IMR-90 (cell line): ENCODE data around the gene FOSL2.

Experiments used
- CEBPB ChIP-seq: IDR thresholded peaks from 2 replicates; pipeline ENCODE4 v1.6.1; 2012; ENCODE audit warnings: low read depth, low read length, improper control_type of control experiment
- NFE2L2 ChIP-seq: fragments of 150-350 bp; IDR thresholded peaks from 2 replicates; pipeline ENCODE4 v1.6.1; 2016; ENCODE audit warnings: low read depth, mild to moderate bottlenecking, low read length
- RAD21 ChIP-seq: IDR thresholded peaks from 2 replicates; pipeline ENCODE4 v1.6.1; 2012; ENCODE audit warnings: low read length, improper control_type of control experiment
- TF ChIP-seq, protein P1 (sequence below): fragments of 150-350 bp; IDR thresholded peaks from 2 replicates; pipeline ENCODE4 v1.6.1; 2016; ENCODE audit warnings: low read depth, mild to moderate bottlenecking, low read length, moderate library complexity, borderline replicate concordance
- TF ChIP-seq, protein P2 (sequence below): conservative IDR thresholded peaks from 2 replicates; pipeline ENCODE4 v1.5.1; 2012; ENCODE audit warnings: mild to moderate bottlenecking, low read depth, low read length, improper control_type of control experiment

DNA sequence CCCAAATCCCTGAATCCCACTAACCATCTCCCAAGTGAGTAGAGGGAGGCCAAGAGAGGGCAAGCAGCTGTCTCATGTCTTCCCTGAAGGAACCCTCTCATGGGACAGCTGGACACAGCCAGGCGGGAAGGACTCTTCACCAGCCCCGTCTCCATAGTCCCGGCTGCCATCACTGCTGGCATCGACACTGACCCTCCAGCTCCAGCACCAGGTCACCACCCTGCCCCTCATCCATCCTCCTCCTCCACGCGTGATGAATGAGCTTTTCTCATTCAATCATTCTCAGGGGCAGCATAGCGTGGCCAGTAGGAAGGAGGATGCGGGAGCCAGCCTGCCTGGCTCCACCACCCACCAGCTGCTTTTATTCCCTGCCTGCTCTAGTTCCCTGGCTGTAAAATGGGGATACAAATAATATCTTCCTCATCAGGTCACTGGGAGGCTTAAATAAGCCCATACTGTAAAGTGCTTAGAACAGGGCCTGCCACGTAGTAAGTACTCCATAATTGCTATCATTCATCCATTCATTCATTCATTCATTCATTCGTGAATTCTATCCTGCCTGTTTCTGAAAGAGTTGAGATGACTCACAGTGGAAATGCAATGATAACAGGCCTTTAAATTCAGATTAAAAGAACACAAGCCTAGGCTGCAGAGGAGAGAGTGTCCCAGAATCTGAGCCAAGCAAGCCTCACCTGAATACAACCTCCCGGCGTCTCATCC, 30.5 kb upstream of the FOSL2 start:
- TF ChIP-seq, protein P1, sequence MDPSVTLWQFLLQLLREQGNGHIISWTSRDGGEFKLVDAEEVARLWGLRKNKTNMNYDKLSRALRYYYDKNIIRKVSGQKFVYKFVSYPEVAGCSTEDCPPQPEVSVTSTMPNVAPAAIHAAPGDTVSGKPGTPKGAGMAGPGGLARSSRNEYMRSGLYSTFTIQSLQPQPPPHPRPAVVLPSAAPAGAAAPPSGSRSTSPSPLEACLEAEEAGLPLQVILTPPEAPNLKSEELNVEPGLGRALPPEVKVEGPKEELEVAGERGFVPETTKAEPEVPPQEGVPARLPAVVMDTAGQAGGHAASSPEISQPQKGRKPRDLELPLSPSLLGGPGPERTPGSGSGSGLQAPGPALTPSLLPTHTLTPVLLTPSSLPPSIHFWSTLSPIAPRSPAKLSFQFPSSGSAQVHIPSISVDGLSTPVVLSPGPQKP = no peak
- TF ChIP-seq, protein P2, sequence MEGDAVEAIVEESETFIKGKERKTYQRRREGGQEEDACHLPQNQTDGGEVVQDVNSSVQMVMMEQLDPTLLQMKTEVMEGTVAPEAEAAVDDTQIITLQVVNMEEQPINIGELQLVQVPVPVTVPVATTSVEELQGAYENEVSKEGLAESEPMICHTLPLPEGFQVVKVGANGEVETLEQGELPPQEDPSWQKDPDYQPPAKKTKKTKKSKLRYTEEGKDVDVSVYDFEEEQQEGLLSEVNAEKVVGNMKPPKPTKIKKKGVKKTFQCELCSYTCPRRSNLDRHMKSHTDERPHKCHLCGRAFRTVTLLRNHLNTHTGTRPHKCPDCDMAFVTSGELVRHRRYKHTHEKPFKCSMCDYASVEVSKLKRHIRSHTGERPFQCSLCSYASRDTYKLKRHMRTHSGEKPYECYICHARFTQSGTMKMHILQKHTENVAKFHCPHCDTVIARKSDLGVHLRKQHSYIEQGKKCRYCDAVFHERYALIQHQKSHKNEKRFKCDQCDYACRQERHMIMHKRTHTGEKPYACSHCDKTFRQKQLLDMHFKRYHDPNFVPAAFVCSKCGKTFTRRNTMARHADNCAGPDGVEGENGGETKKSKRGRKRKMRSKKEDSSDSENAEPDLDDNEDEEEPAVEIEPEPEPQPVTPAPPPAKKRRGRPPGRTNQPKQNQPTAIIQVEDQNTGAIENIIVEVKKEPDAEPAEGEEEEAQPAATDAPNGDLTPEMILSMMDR = no peak
- no peak for TF ChIP-seq RAD21
- no peak for TF ChIP-seq CEBPB
- TF ChIP-seq NFE2L2 = no peak
